Subcutaneous adipose tissue (tissue), 4 donors: ENCODE data around the gene PRIMPOL. TPM values are rescaled to one million over a fixed set of nuclear protein-coding genes. Genes with fewer than 3 reads are reported as not detected.

ENCODE experiments used
- total RNA-seq, 4 donors: library from RNA; depleted of rRNA; stranded (reverse); fragments of >200 nt; gene quantifications; one replicate each; pipeline ENCODE4 v1.1.0, GENCODE V29; 2016
- TF ChIP-seq, protein P1 (sequence below): fragments of 450-650 bp; IDR thresholded peaks from one replicate; pipeline ENCODE4 v1.5.1; 2016; ENCODE audit warnings: low read depth, mild to moderate bottlenecking, control low read depth, antibody characterized with exemption, moderate library complexity

The PRIMPOL gene
- total RNA-seq, 4 donors from 2014 or later = 14.8 to 27.3 (median 19.3) TPM

DNA sequence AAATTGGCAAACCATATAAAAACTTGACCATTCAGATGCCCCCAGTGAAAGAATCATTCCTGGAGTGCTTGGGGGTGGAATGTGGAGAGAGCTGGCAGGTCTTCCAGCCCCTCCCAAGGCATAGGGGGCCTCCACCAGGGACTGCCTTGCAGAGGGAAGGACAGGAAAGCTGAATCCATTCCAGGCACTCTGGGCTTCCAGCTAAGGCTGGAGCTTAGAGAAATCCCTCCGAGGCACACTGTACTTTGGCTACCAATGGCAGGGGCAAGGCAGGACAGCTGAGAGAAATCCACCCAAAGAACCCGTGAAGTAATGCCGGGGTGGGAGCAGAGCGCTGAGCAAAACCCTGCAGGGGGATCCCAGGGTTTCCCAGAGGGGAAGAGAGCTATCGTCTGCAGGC, 80.4 kb downstream of the PRIMPOL start:
- TF ChIP-seq, protein P1, sequence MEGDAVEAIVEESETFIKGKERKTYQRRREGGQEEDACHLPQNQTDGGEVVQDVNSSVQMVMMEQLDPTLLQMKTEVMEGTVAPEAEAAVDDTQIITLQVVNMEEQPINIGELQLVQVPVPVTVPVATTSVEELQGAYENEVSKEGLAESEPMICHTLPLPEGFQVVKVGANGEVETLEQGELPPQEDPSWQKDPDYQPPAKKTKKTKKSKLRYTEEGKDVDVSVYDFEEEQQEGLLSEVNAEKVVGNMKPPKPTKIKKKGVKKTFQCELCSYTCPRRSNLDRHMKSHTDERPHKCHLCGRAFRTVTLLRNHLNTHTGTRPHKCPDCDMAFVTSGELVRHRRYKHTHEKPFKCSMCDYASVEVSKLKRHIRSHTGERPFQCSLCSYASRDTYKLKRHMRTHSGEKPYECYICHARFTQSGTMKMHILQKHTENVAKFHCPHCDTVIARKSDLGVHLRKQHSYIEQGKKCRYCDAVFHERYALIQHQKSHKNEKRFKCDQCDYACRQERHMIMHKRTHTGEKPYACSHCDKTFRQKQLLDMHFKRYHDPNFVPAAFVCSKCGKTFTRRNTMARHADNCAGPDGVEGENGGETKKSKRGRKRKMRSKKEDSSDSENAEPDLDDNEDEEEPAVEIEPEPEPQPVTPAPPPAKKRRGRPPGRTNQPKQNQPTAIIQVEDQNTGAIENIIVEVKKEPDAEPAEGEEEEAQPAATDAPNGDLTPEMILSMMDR = no peak

DNA sequence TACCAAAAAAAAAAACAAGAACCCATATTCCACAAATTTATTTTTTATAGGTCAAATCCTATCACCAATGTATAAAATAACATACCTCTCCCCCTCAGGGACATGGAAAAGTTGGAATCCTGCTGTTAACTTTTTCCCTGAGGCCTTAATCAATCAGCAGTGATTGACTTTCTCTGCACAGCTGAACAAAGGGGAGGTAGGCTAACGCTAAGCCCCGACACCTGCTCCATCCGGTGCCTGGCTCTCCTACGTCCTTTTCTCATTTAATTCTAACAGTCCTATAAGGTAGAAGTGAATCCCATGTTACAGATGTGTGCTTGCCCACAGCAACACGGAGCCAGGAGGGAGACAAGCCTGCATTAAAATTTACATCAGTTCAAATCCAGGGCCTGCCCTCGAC, 81.5 kb downstream of the PRIMPOL start:
- TF ChIP-seq, protein P1 = no peak

DNA sequence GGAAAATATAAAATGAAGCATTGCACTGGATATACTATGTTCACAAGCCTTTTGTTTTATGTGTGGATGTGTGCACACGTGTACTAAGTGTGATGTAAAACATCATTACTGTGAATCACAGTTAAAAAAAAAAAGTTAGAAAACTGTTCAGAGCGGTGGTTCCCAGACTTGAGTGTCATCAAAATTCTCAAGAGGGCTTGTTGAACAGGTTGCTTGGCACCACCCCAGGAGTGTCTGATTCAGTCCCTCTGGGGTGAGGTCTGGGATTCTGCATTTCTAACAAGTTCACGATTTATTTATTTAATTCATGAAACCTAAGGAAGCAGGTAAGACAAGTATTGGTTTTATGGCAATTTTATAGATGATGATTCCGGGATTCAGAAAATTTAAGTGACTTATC, 82.6 kb downstream of the PRIMPOL start:
- TF ChIP-seq, protein P1 = no peak

DNA sequence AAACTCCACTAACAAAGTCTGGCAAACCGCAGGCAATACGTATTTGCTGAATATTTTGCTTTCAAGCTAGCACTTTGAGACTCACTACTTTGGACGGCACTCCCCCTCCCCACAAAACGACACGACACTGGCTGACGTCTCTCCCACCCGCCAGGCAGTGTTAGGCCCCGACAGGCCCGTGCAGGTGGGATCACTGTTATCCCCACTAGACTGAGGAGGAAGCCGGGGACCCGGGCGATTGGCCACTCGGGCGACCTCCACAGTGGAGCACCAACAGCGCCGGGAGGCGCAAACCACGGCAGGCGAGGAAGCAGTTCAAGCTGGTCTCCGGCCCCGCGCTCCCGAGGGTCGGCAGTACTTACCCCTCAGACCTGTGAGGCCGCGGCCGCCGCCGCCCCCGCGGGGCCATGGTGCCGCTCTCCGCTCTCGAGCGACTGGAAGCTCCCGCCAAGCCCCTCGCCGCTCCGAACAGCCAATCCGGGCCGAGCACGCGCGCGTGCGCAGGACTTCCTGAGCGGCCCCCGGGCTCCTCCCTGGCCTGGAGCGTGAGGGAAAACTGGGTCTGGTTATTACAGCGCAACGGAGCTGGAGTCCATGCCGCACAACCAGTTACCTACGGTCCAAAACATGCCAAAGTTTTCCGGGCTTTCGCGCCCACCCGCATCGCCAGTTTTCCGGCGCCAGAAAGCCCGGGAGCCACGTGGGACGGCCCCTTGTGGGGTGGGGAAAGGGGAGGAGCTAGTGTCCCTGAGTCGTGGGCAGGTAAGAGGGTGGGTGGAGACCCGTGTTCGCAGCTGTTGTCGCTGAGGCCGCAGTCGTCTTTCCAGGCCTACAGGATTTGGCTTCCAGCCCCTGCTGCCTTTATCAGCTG, 84.4 kb downstream of the PRIMPOL start, which contains the start of gene CENPU:
Gene CENPU (minus strand): TSS at position 443 of the 871 bp plus-strand sequence. CDS start 34 bp downstream, at position 409.
- TF ChIP-seq, protein P1 = no peak

DNA sequence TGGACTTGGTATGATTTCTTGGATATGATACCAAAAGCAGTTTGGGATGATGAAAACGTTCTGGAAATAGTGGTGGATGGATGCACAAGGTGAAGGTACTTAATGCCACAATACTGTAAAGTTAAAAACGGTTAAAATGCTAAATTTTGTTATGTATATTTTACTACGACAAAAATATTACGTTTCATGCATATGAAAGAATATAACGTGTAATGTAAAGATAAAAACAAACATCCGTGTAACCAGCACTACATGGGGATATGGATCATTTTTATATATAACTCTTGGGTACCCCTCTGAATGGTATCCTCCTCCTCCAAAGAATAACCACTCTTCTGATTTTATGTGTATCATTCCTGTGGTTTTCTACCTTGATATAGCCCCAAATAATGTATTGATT, 85.2 kb downstream of the PRIMPOL start:
- TF ChIP-seq, protein P1 = no peak

DNA sequence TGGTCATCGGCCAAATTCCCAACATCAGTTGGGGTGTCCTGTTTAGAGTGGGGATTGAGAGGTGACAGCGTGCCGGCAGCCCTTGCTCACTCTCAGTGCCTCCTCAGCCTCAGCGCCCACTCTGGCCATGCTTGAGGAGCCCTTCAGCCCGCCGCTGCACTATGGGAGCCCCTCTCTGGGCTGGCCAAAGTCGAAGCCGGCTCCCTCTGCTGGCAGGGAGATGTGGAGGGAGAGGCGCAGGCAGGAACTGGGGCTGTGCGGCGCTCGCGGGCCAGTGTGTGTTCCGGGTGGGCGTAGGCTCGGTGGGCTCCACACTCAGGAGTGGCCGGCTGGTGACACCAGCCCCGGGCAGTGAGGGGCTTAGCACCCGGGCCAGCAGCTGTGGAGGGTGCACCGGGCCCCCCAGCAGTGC, 91.4 kb downstream of the PRIMPOL start:
- TF ChIP-seq, protein P1 = no peak

DNA sequence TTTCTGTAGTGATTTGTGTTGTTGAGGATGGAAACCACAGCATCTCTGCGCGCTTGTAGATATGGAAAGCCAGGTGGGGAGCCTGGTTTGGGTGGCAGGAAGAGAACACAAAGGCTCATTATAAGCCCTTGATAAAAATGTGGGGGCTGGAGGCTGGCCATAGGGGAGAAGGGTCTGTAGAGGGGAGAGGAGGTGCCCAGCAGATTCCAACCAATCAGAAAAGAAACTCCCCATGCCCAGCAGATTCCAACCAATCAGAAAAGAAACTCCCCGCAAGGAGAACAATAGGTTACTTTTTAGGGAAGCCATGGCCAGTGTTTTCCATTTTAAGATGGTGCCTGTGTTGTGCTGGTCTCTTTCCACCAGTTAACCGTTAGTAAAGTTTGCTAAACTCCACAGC, 94.1 kb downstream of the PRIMPOL start:
- TF ChIP-seq, protein P1 = no peak
